Adrenal gland (tissue), 12 donors: Measurements from ENCODE around the gene PUS1. TPM values are rescaled to one million over a fixed set of nuclear protein-coding genes. Genes with fewer than 3 reads are reported as not detected.

Source experiments
- DNase-seq, 7 donors: peaks; one replicate each; pipeline ENCODE4 v3.0.0-alpha.2; 2019 to 2020
- H3K27ac ChIP-seq, 5 donors: fragments of 200-600 bp; sonication (generic) in 4 of 5; 1 replicate in 3 of 5; 2 replicates in 2 of 5; pipeline versions ENCODE4 v1.5.1 to v1.8.0; 2016 to 2020; ENCODE audit warnings: mild to moderate bottlenecking in 1 of 5
- H3K27me3 ChIP-seq: fragments of 200-600 bp; 2 replicates; pipeline ENCODE4 v1.8.0; 2021
- H3K36me3 ChIP-seq, 2 donors: fragments of 200-600 bp; replicated peaks in 1 of 2; 1 replicate in 1 of 2; 2 replicates in 1 of 2; pipeline versions ENCODE4 v1.5.1 to v1.8.0; 2018 to 2022
- H3K4me1 ChIP-seq, 2 donors: fragments of 200-600 bp; replicated peaks in 1 of 2; 1 replicate in 1 of 2; 2 replicates in 1 of 2; pipeline versions ENCODE4 v1.5.1 to v1.8.0; 2018 to 2021
- H3K4me3 ChIP-seq, 4 donors: fragments of 200-600 bp; sonication (generic) in 3 of 4; one replicate each; pipeline ENCODE4 v1.5.1; 2016 to 2018
- H3K9me3 ChIP-seq, 3 donors: fragments of 200-600 bp; sonication (generic) in 1 of 3; replicated peaks in 1 of 3; 1 replicate in 2 of 3; 2 replicates in 1 of 3; pipeline versions ENCODE4 v1.5.1 to v1.8.0; 2016 to 2021
- POLR2A ChIP-seq, 2 donors: fragments of 450-650 bp; IDR thresholded peaks; one replicate each; pipeline ENCODE4 v1.6.1; 2017; ENCODE audit warnings: antibody characterized with exemption in 2 of 2, mild to moderate bottlenecking in 2 of 2, moderate library complexity in 1 of 2
- WGBS, 4 donors: extraction: QIAGEN DNeasy Blood & Tissue Kit in 2 of 4; methylation state at CpG; one replicate each; pipeline versions ENCODE4 v1.1.5 to v1.1.7; 2013 to 2017; 5-methylcytosine and 5-hydroxymethylcytosine counted together
- intact Hi-C, 2 donors: fragments of 100-400 bp; cut with DNase I; formaldehyde crosslinking; loops; one replicate each; pipeline versions ENCODE4 v1.14.1 to v1.15.0; 2022 to 2023
- polyA plus RNA-seq, 3 donors: library from polyadenylated mRNA; stranded (reverse); fragments of 200-250 nt in 2 of 3; fragments of 350-450 nt in 1 of 3; fragmentation: Illumina TruSeq in 1 of 3; extraction: RNeasy Lipid Tissue Mini Kit (QIAGEN cat#74804) in 1 of 3; gene quantifications; one replicate each; pipeline ENCODE4 v1.2.3, GENCODE V29; 2013 to 2014
- total RNA-seq, 9 donors: library from RNA; depleted of rRNA in 4 of 9; stranded (reverse); fragments of >200 nt in 4 of 9; fragments of 120-200 nt in 1 of 9; fragmentation: NEBNext Ultra II Directional in 1 of 9; extraction: Animal tissue kit (Norgen Biotek cat#: 25700) in 1 of 9; gene quantifications; one replicate each; pipeline versions ENCODE4 v1.1.0 to v1.2.4, GENCODE V29; 2013 to 2023
- TF ChIP-seq, protein P1 (sequence below), 6 experiments: fragments of 450-650 bp in 4 of 6; fragments of 200-600 bp in 2 of 6; sonication (generic) in 1 of 6; IDR thresholded peaks; 1 replicate in 5 of 6; 2 replicates in 1 of 6; pipeline versions ENCODE4 v1.5.1 to v1.8.0; 2016 to 2021; ENCODE audit warnings: antibody characterized with exemption in 6 of 6, mild to moderate bottlenecking in 2 of 6, moderate library complexity in 1 of 6
- donor health status: healthy with polysubstance abuse.
- donor health status: Bipolar disorder and iron deficiency.
- donor health status: DM: yes; HTN: yes; CAD: no.
- donor health status: DM: no; HTN: no; CAD: no.
- donor health status: DM: no; HTN: no; CAD: no.
- donor health status: DM: yes; HTN: yes; CAD: no.

The PUS1 gene
- total and polyA plus RNA-seq, 12 donors, result 10.0 to 57.4 (median 24.5) TPM

DNA sequence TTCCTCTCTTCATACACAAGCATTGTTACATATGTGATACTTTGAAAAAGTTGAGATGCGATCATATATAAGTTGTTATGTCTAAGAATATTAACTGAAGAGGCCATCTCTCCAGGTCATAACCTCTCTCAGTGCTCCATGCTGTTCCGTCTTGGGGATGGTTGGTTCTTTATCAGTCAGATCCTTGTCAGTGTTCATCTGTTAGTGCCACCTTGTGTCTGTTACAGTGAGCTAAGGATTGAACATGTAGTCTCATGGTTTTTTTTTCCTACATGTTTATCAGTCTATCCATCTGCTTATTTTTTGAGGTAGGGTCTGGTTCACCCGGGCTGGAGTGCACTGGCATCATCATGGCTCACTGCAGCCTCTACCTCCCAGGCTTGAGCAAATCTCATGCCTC is 51.2 kb downstream of the PUS1 start:
- no peak for TF ChIP-seq POLR2A (IDR thresholded peaks at IDR 0.05)
- TF ChIP-seq, protein P1, sequence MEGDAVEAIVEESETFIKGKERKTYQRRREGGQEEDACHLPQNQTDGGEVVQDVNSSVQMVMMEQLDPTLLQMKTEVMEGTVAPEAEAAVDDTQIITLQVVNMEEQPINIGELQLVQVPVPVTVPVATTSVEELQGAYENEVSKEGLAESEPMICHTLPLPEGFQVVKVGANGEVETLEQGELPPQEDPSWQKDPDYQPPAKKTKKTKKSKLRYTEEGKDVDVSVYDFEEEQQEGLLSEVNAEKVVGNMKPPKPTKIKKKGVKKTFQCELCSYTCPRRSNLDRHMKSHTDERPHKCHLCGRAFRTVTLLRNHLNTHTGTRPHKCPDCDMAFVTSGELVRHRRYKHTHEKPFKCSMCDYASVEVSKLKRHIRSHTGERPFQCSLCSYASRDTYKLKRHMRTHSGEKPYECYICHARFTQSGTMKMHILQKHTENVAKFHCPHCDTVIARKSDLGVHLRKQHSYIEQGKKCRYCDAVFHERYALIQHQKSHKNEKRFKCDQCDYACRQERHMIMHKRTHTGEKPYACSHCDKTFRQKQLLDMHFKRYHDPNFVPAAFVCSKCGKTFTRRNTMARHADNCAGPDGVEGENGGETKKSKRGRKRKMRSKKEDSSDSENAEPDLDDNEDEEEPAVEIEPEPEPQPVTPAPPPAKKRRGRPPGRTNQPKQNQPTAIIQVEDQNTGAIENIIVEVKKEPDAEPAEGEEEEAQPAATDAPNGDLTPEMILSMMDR (IDR thresholded peaks at IDR 0.05), result peak in 1 of 6 experiments; percentile 26
- 67 to 80% (median 74%) methylated on average over 3 of the region's 3 CpGs for WGBS, 4 donors
- H3K36me3 ChIP-seq, result peaks cover 0 to 37% of the 10 kb centered on the region in 2 donors
- no peaks in the 10 kb centered on the region for H3K27me3 ChIP-seq
- intact Hi-C loops, result no loop called here
- H3K9me3 ChIP-seq, result no peaks in the 10 kb centered on the region
- no peak for DNase-seq
- H3K4me3 ChIP-seq, result no peak overlapping the region
- peaks cover 0 to 4% of the 10 kb centered on the region in 2 donors for H3K4me1 ChIP-seq
- no peak overlapping the region for H3K27ac ChIP-seq

DNA sequence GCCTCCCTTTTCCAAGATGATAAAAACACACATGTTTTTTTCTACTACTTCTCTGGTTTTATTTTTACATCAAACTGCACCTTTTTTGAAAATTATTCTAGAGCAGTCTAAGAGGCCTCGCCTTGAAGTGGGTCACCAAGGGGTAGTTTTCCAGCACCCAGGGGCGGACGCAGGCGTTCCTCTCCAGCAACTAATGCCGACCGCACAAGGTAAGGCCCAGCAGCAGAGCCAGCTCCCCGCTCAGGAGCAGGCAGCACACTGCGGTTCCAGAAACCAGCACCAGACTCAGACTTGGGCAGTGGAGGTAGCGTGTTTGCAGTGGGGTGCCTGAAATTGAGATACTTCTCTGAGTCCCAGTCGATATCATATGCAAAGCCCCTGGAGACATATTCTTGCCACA is 52.3 kb downstream of the PUS1 start:
- H3K4me1 ChIP-seq, result peaks cover 0 to 4% of the 10 kb centered on the region in 2 donors
- H3K27me3 ChIP-seq, result no peaks in the 10 kb centered on the region
- H3K4me3 ChIP-seq, result no peak overlapping the region
- peaks cover 0 to 48% of the 10 kb centered on the region in 2 donors for H3K36me3 ChIP-seq
- no peaks in the 10 kb centered on the region for H3K9me3 ChIP-seq
- intact Hi-C loops, result no loop called here
- no peak overlapping the region for H3K27ac ChIP-seq
- WGBS, 4 donors, result 94 to 99% (median 97%) methylated on average over 10 of the region's 10 CpGs
- DNase-seq, result no peak
- TF ChIP-seq POLR2A (IDR thresholded peaks at IDR 0.05), result no peak
- TF ChIP-seq, protein P1 (IDR thresholded peaks at IDR 0.05), result no peak

DNA sequence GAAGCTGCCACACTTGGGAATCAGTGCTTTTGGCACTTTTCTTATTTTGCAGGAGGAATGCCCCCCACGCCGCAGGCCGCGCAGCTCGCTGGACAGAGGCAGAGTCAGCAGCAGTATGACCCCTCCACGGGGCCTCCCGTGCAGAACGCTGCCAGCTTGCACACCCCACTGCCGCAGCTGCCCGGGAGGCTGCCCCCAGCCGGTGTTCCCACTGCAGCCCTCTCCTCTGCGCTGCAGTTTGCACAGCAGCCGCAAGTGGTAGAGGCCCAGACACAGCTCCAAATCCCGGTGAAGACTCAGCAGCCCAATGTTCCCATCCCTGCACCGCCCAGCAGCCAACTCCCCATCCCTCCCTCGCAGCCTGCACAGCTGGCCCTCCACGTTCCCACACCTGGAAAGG is 53.0 kb downstream of the PUS1 start:
- Histone ChIP-seq H3K4me1 (peaks cover 0 to 4% of the 10 kb centered on the region in 2 donors), H3K27ac (no peak overlapping the region), H3K36me3 (peaks cover 0 to 55% of the 10 kb centered on the region in 2 donors), H3K9me3 (no peaks in the 10 kb centered on the region), H3K27me3 (no peaks in the 10 kb centered on the region), H3K4me3 (no peak overlapping the region)
- WGBS, 4 donors, result 88 to 97% (median 96%) methylated on average over 7 to 17 of the region's 17 CpGs
- TF ChIP-seq, protein P1 (IDR thresholded peaks at IDR 0.05), result no peak
- TF ChIP-seq POLR2A (IDR thresholded peaks at IDR 0.05), result no peak
- intact Hi-C loops, result no loop called here
- no peak for DNase-seq

DNA sequence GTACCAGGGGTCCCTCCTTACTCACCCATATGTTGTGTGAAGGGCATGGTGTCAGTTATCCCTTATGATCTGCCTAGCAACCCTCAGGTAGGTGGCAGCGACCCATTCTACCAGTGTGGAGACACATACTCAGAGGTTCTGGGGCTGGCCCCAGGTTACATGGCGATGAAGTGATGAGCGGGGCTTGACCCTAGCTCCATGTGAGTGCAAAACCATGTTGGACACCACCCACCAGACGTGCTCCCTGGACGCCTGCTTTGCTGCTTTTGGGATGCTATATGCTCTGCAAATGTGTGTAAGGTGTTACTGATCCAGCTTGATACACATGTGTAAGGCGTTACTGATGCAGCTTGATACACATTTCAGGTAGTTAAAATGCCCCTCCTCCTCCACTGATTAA is 54.0 kb downstream of the PUS1 start:
- no peak overlapping the region for H3K4me3 ChIP-seq
- no peaks in the 10 kb centered on the region for H3K9me3 ChIP-seq
- intact Hi-C loops, result no loop called here
- no peak for DNase-seq
- peaks cover 0 to 6% of the 10 kb centered on the region in 2 donors for H3K4me1 ChIP-seq
- no peak for TF ChIP-seq POLR2A (IDR thresholded peaks at IDR 0.05)
- TF ChIP-seq, protein P1 (IDR thresholded peaks at IDR 0.05), result no peak
- no peak overlapping the region for H3K27ac ChIP-seq
- H3K36me3 ChIP-seq, result peaks cover 0 to 65% of the 10 kb centered on the region in 2 donors
- WGBS, 4 donors, result 93 to 97% (median 95%) methylated on average over 5 to 6 of the region's 6 CpGs
- no peaks in the 10 kb centered on the region for H3K27me3 ChIP-seq
